Muscle of leg (tissue), 11 donors: ENCODE data around the gene GAA. TPM values are rescaled to one million over a fixed set of nuclear protein-coding genes. Genes with fewer than 3 reads are reported as not detected.

Experiments
- DNase-seq: peaks from one replicate; pipeline ENCODE4 v3.0.0; 2013
- H3K27ac ChIP-seq: one replicate; pipeline ENCODE4 v1.5.1; 2013; ENCODE audit warnings: mild to moderate bottlenecking, low read length, control low read depth
- H3K27me3 ChIP-seq: one replicate; pipeline ENCODE4 v1.6.1; 2013; ENCODE audit warnings: low read length; ENCODE audit not compliant: control insufficient read depth, insufficient read depth
- H3K36me3 ChIP-seq: one replicate; pipeline ENCODE4 v1.6.1; 2013; ENCODE audit warnings: low read length; ENCODE audit not compliant: control insufficient read depth, insufficient read depth
- H3K4me1 ChIP-seq: one replicate; pipeline ENCODE4 v1.6.1; 2013; ENCODE audit warnings: low read length; ENCODE audit not compliant: control insufficient read depth, insufficient read depth
- H3K4me3 ChIP-seq: one replicate; pipeline ENCODE4 v1.5.1; 2013; ENCODE audit warnings: low read length, control low read depth
- H3K9me3 ChIP-seq: replicated peaks from 2 replicates; pipeline ENCODE4 v1.6.1; 2013; ENCODE audit warnings: low read depth, low read length; ENCODE audit not compliant: control insufficient read depth
- WGBS: methylation state at CpG from one replicate; pipeline ENCODE4 v1.1.5; 2013; ENCODE audit warnings: missing lambda C conversion rate; ENCODE audit not compliant: insufficient coverage; 5-methylcytosine and 5-hydroxymethylcytosine counted together
- polyA plus RNA-seq, 8 donors: library from polyadenylated mRNA; unstranded; fragments of 120-200 nt; gene quantifications; one replicate each; pipeline versions ENCODE4 v1.2.1 to v1.2.3, GENCODE V29; 2013; ENCODE audit warnings: inconsistent platforms in 1 of 8, low replicate concordance in 1 of 8; ENCODE audit not compliant: insufficient read length in 8 of 8, insufficient read depth in 1 of 8
- total RNA-seq: library from RNA; stranded (reverse); fragments of 120-200 nt; gene quantifications from one replicate; pipeline ENCODE4 v1.2.4, GENCODE V29; 2013

The GAA gene
- total and polyA plus RNA-seq, 9 donors, result 14.4 to 37.1 (median 29.6) TPM

DNA sequence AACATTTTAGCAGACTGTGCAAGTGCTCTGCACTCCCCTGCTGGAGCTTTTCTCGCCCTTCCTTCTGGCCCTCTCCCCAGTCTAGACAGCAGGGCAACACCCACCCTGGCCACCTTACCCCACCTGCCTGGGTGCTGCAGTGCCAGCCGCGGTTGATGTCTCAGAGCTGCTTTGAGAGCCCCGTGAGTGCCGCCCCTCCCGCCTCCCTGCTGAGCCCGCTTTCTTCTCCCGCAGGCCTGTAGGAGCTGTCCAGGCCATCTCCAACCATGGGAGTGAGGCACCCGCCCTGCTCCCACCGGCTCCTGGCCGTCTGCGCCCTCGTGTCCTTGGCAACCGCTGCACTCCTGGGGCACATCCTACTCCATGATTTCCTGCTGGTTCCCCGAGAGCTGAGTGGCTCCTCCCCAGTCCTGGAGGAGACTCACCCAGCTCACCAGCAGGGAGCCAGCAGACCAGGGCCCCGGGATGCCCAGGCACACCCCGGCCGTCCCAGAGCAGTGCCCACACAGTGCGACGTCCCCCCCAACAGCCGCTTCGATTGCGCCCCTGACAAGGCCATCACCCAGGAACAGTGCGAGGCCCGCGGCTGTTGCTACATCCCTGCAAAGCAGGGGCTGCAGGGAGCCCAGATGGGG lies 3.1 kb downstream of the GAA start:
- WGBS, result 58% methylated on average over 26 of the region's 26 CpGs
- Histone ChIP-seq H3K4me1 (peaks cover 27% of the 10 kb centered on the region), H3K4me3 (no peak overlapping the region), H3K36me3 (no peaks in the 10 kb centered on the region), H3K27me3 (peaks cover 3% of the 10 kb centered on the region), H3K27ac (no peak overlapping the region), H3K9me3 (no peaks in the 10 kb centered on the region)
- no peak for DNase-seq

DNA sequence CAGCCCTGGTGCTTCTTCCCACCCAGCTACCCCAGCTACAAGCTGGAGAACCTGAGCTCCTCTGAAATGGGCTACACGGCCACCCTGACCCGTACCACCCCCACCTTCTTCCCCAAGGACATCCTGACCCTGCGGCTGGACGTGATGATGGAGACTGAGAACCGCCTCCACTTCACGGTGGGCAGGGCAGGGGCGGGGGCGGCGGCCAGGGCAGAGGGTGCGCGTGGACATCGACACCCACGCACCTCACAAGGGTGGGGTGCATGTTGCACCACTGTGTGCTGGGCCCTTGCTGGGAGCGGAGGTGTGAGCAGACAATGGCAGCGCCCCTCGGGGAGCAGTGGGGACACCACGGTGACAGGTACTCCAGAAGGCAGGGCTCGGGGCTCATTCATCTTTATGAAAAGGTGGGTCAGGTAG lies 3.6 kb downstream of the GAA start:
- peaks cover 3% of the 10 kb centered on the region for H3K27me3 ChIP-seq
- H3K4me3 ChIP-seq, result no peak overlapping the region
- no peaks in the 10 kb centered on the region for H3K36me3 ChIP-seq
- no peaks in the 10 kb centered on the region for H3K9me3 ChIP-seq
- H3K4me1 ChIP-seq, result peaks cover 27% of the 10 kb centered on the region
- no peak for DNase-seq
- 84% methylated on average over 18 of the region's 18 CpGs for WGBS
- no peak overlapping the region for H3K27ac ChIP-seq

DNA sequence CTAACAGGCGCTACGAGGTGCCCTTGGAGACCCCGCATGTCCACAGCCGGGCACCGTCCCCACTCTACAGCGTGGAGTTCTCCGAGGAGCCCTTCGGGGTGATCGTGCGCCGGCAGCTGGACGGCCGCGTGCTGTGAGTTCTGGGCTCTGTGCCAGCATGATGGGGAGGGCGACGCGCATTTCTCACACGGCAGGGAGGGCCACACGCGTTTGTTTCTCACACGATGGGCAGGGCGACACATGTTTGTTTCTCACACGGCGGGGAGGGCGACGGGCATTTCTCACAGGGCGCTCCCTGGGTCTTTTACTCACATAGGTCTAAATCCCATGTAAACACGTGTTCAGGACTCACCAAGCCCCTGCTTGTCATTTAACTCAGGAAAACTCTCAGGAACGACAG lies 4.4 kb downstream of the GAA start:
- peak overlapping the region; percentile 29 for H3K27ac ChIP-seq
- DNase-seq, result peak; percentile 53
- H3K9me3 ChIP-seq, result no peaks in the 10 kb centered on the region
- 44% methylated on average over 26 of the region's 29 CpGs for WGBS
- H3K4me3 ChIP-seq, result no peak overlapping the region
- no peaks in the 10 kb centered on the region for H3K36me3 ChIP-seq
- H3K27me3 ChIP-seq, result peaks cover 3% of the 10 kb centered on the region
- peaks cover 26% of the 10 kb centered on the region for H3K4me1 ChIP-seq

DNA sequence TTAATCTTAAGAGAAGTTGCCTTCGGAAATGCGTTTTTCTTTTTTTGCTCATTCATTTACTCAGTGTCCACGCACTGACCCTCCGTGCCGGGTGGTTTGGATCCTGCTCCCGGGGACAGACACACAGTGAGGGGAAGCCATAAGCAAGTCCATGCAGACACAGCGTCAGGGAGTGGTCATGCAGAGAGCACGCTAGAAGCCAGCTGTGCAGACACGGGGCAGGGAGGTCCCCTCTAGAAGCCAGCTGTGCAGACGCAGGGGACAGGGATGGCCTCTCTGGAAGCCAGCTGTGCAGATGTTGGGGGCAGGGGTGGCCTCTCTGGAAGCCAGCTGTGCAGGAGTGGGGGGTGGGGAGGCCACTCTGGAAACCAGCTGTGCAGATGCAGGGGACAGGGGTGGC lies 4.8 kb downstream of the GAA start:
- 51% methylated on average over 7 of the region's 10 CpGs for WGBS
- Histone ChIP-seq H3K4me1 (peaks cover 26% of the 10 kb centered on the region), H3K27me3 (peaks cover 3% of the 10 kb centered on the region), H3K27ac (peak overlapping the region; percentile 29), H3K4me3 (no peak overlapping the region), H3K36me3 (no peaks in the 10 kb centered on the region), H3K9me3 (no peaks in the 10 kb centered on the region)
- DNase-seq, result peak; percentile 69

DNA sequence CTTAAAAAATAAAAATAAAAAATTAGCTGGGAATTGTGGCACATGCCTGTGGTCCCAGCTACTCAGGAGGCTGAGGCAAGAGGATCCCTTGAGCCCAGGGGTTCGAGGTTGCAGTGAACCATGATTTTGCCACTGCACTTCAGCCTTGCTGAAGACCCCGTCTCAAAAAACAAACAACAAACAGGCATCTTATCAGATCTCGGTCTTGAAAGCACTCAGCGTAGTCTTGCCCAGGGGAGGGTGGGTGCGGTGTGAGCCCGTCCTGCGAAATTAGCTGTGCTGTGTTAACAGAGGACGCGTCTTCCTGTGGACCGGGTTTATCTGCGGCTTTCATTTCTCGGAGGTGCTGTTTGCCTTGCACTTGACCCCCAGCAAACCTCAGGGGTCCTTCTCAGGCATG lies 5.4 kb downstream of the GAA start:
- Histone ChIP-seq H3K27ac (no peak overlapping the region), H3K36me3 (no peaks in the 10 kb centered on the region), H3K4me3 (no peak overlapping the region), H3K9me3 (no peaks in the 10 kb centered on the region), H3K4me1 (peaks cover 25% of the 10 kb centered on the region), H3K27me3 (peaks cover 3% of the 10 kb centered on the region)
- DNase-seq, result no peak
- WGBS, result 81% methylated on average over 10 of the region's 12 CpGs

DNA sequence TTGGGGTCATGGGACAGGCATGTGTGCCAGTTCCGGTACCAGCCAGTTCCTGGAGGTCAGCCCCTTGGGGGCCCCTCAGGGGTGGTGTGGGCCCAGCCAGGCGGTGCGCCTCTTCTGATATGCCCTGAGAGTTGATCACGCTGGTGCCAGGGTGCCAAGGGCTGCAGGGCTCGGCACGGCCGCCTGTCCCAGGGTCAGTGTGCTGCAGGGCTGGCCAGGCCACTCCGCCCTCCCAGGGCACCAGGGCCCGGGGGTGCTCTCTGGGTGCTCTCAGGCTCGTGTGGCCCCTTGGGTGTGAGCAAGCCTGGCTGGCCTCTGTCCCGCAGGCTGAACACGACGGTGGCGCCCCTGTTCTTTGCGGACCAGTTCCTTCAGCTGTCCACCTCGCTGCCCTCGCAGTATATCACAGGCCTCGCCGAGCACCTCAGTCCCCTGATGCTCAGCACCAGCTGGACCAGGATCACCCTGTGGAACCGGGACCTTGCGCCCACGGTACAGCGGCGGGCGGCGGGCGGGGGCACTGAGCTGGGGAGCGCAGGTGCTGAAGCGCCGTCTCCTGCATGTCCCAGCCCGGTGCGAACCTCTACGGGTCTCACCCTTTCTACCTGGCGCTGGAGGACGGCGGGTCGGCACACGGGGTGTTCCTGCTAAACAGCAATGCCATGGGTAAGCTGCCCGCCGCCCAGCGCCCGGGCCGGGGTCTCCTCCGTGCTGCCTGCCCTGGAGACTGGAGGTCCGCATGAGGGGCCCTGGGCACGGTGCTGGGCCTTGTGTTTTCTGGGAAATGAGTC lies 6.0 kb downstream of the GAA start:
- H3K27me3 ChIP-seq, result peaks cover 3% of the 10 kb centered on the region
- H3K36me3 ChIP-seq, result no peaks in the 10 kb centered on the region
- DNase-seq, result no peak
- H3K4me3 ChIP-seq, result no peak overlapping the region
- no peak overlapping the region for H3K27ac ChIP-seq
- 92% methylated on average over 46 of the region's 46 CpGs for WGBS
- peaks cover 18% of the 10 kb centered on the region for H3K4me1 ChIP-seq
- H3K9me3 ChIP-seq, result no peaks in the 10 kb centered on the region

DNA sequence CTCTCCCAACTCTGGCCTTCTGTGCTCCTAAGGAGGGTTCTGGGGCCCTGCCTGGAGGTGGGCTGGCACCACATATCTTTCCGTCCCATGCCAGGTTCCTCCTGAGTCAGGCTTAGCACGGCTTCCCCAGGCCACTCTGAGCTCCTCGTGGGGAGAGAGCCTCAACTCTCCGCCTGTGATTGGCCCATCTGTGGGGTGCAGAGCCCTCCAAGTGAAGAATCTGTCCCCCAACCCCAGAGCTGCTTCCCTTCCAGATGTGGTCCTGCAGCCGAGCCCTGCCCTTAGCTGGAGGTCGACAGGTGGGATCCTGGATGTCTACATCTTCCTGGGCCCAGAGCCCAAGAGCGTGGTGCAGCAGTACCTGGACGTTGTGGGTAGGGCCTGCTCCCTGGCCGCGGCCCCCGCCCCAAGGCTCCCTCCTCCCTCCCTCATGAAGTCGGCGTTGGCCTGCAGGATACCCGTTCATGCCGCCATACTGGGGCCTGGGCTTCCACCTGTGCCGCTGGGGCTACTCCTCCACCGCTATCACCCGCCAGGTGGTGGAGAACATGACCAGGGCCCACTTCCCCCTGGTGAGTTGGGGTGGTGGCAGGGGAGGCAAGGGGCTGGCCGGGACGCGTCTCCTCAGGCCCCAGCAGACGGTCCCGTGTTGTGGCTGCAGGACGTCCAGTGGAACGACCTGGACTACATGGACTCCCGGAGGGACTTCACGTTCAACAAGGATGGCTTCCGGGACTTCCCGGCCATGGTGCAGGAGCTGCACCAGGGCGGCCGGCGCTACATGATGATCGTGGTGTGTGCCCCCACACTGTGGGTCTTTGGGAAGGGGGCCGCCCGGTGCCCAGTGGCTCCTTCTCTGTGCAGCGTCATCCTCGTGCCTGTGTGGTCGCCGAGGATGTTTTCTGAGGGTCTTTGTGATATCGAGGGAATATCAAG lies 6.9 kb downstream of the GAA start:
- no peaks in the 10 kb centered on the region for H3K9me3 ChIP-seq
- DNase-seq, result no peak
- H3K4me1 ChIP-seq, result peaks cover 16% of the 10 kb centered on the region
- 91% methylated on average over 31 of the region's 40 CpGs for WGBS
- no peak overlapping the region for H3K4me3 ChIP-seq
- H3K27ac ChIP-seq, result no peak overlapping the region
- peaks cover 3% of the 10 kb centered on the region for H3K36me3 ChIP-seq
- peaks cover 3% of the 10 kb centered on the region for H3K27me3 ChIP-seq

DNA sequence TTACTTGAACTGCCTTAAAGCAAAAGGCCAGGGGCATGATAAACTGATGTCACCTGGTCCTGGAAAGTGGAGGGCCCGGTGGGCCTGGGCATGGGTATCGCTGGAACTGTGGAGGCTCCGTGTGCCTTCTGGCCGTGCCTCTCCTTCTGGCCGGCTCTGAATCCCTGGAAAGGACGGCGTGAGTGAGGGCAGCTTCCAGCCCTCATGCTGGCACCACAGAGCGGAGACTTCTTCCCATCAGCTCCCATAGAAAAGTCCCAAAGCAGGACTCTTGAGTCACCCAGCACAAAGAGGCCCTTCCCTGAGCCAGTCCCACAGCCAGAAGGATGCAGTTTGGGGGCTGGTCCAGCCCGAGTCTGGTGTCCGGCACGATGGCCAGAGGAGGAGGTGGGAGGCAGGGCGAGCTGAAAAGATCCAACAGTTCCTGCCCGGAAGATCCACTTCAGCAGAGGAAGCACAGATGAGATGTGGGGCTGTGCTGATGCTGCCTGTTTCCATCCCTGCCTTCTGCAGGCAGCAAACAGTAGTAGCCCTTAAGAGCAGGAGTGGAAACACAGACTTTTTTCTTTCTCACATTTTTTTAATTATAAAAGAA lies 7.8 kb downstream of the GAA start:
- Histone ChIP-seq H3K4me3 (no peak overlapping the region), H3K36me3 (peaks cover 3% of the 10 kb centered on the region), H3K27me3 (peaks cover 3% of the 10 kb centered on the region), H3K4me1 (peaks cover 16% of the 10 kb centered on the region), H3K27ac (no peak overlapping the region), H3K9me3 (no peaks in the 10 kb centered on the region)
- no peak for DNase-seq
- WGBS, result 72% methylated on average over 12 of the region's 13 CpGs

DNA sequence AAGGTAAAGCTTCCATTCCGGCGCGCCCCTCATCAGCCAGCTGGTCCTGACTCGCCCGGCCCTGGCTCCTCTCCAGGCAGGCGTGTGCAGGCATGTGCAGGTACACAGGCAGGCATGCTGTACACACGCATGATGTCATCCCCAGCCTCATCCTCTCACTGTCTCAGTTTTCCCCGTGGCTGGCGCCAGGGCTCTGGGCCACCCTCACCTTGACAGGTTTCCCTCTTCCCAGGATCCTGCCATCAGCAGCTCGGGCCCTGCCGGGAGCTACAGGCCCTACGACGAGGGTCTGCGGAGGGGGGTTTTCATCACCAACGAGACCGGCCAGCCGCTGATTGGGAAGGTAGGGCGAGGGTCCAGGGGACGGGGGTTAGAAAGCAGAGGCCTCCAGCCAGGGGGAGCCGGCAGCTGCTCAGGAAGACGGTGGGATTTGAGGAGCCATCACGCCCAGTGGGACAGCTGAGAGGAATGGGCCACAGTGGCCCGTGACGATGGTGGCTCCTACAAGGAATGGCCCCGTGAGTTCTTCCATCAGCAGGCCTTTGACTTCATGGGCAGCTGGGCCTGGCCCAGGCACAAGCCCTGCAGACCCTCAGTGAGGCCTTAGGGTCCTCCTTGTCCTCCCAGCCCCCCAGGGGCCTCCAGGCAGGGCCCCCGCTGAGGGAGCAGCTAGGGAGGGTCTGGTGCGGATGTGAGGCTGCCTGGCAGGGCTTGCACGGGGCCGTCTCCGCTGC lies 8.5 kb downstream of the GAA start:
- no peaks in the 10 kb centered on the region for H3K9me3 ChIP-seq
- no peak overlapping the region for H3K27ac ChIP-seq
- peaks cover 11% of the 10 kb centered on the region for H3K4me1 ChIP-seq
- 85% methylated on average over 29 of the region's 30 CpGs for WGBS
- H3K27me3 ChIP-seq, result peaks cover under 1% of the 10 kb centered on the region
- no peak overlapping the region for H3K4me3 ChIP-seq
- H3K36me3 ChIP-seq, result peaks cover 3% of the 10 kb centered on the region
- no peak for DNase-seq
